SK-N-SH treated with all-trans-retinoic acid at 6 μM for 48 hours (cell line): Measurements from ENCODE around the gene ITPR2.

Source experiments
- ATAC-seq: fragments of 200-7000 bp; cut with Tn5 transposase; 3 replicates; pipeline ENCODE4 v1.9.1; 2020; ENCODE audit warnings: mild to moderate bottlenecking, moderate library complexity
- ARNTL ChIP-seq: fragments of 450-650 bp; formaldehyde crosslinking; IDR thresholded peaks from 2 replicates; pipeline ENCODE4 v1.5.0; 2020; ENCODE audit warnings: low read depth, mild to moderate bottlenecking, moderate library complexity, borderline replicate concordance
- BACH2 ChIP-seq: fragments of 250-450 bp; sonication (Bioruptor Pico); IDR thresholded peaks from 2 replicates; pipeline ENCODE4 v1.9.0; 2021; ENCODE audit warnings: mild to moderate bottlenecking, borderline replicate concordance
- CSDC2 ChIP-seq: fragments of 250-450 bp; sonication (Bioruptor Pico); IDR thresholded peaks from 2 replicates; pipeline ENCODE4 v1.5.0; 2020; ENCODE audit warnings: mild to moderate bottlenecking, moderate library complexity
- CSRNP3 ChIP-seq: fragments of 250-450 bp; sonication (Bioruptor Pico); IDR thresholded peaks from 2 replicates; pipeline ENCODE4 v1.5.1; 2021; ENCODE audit warnings: mild to moderate bottlenecking, moderate library complexity
- GLIS3 ChIP-seq: fragments of 250-450 bp; sonication (Bioruptor Pico); IDR thresholded peaks from 2 replicates; pipeline ENCODE4 v1.5.0; 2020; ENCODE audit warnings: mild to moderate bottlenecking, moderate library complexity
- ISL1 ChIP-seq: fragments of 250-450 bp; sonication (Bioruptor Pico); IDR thresholded peaks from 2 replicates; pipeline ENCODE4 v2.1.2; 2022; ENCODE audit warnings: mild to moderate bottlenecking, moderate library complexity
- OSR1 ChIP-seq: fragments of 250-450 bp; sonication (Bioruptor Pico); IDR thresholded peaks from 2 replicates; pipeline ENCODE4 v1.8.0; 2022; ENCODE audit warnings: moderate library complexity, mild to moderate bottlenecking, inconsistent platforms
- PATZ1 ChIP-seq: fragments of 250-450 bp; sonication (Bioruptor Pico); IDR thresholded peaks from 2 replicates; pipeline ENCODE4 v1.8.0; 2020; ENCODE audit warnings: mild to moderate bottlenecking, moderate library complexity, borderline replicate concordance
- POU6F1 ChIP-seq: fragments of 250-450 bp; sonication (Bioruptor Pico); IDR thresholded peaks from 2 replicates; pipeline ENCODE4 v1.8.0; 2021; ENCODE audit warnings: low read depth, mild to moderate bottlenecking, moderate library complexity, borderline replicate concordance
- RARB ChIP-seq: fragments of 250-450 bp; sonication (Bioruptor Pico); IDR thresholded peaks from 2 replicates; pipeline ENCODE4 v1.8.0; 2021; ENCODE audit warnings: mild to moderate bottlenecking, moderate library complexity
- SNAI2 ChIP-seq: fragments of 250-450 bp; sonication (Bioruptor Pico); IDR thresholded peaks from 2 replicates; pipeline ENCODE4 v1.5.0; 2020; ENCODE audit warnings: mild to moderate bottlenecking, moderate library complexity
- TOX ChIP-seq: fragments of 250-450 bp; sonication (Bioruptor Pico); IDR thresholded peaks from 2 replicates; pipeline ENCODE4 v1.8.0; 2021; ENCODE audit warnings: mild to moderate bottlenecking, moderate library complexity, borderline replicate concordance
- TSHZ2 ChIP-seq: fragments of 250-450 bp; sonication (Bioruptor Pico); IDR thresholded peaks from 2 replicates; pipeline ENCODE4 v1.5.0; 2020; ENCODE audit warnings: mild to moderate bottlenecking, moderate library complexity
- ZC3H10 ChIP-seq: fragments of 250-450 bp; sonication (Bioruptor Pico); IDR thresholded peaks from 2 replicates; pipeline ENCODE4 v1.5.1; 2021; ENCODE audit warnings: mild to moderate bottlenecking, moderate library complexity
- ZFP3 ChIP-seq: fragments of 250-450 bp; sonication (Bioruptor Pico); IDR thresholded peaks from 2 replicates; pipeline ENCODE4 v1.5.0; 2020; ENCODE audit warnings: mild to moderate bottlenecking, moderate library complexity
- ZFP30 ChIP-seq: fragments of 450-650 bp; formaldehyde crosslinking; IDR thresholded peaks from 2 replicates; pipeline ENCODE4 v1.5.0; 2022; ENCODE audit warnings: mild to moderate bottlenecking, moderate library complexity
- ZNF565 ChIP-seq: fragments of 450-650 bp; formaldehyde crosslinking; conservative IDR thresholded peaks from 2 replicates; pipeline ENCODE4 v1.5.0; 2020; ENCODE audit warnings: low read depth, mild to moderate bottlenecking, moderate library complexity
- ZNF70 ChIP-seq: fragments of 450-650 bp; formaldehyde crosslinking; IDR thresholded peaks from 2 replicates; pipeline ENCODE4 v1.5.0; 2020; ENCODE audit warnings: mild to moderate bottlenecking, moderate library complexity
- ZNF8 ChIP-seq: fragments of 450-650 bp; formaldehyde crosslinking; IDR thresholded peaks from 2 replicates; pipeline ENCODE4 v1.5.0; 2020; ENCODE audit warnings: mild to moderate bottlenecking, moderate library complexity

The ITPR2 gene

GRCh38 chr12:26396402-26396801 lies 436.6 kb downstream of the ITPR2 start (continued):
- no peak for TF ChIP-seq TSHZ2 (CRISPR knock-in tag)
- no peak for TF ChIP-seq SNAI2
- no peak for TF ChIP-seq ZFP30 (CRISPR knock-in tag)
- no peak for TF ChIP-seq OSR1 (CRISPR knock-in tag)

GRCh38 chr12:26389343-26389742 lies 443.7 kb downstream of the ITPR2 start:
- ATAC-seq = no peak
- no peak for TF ChIP-seq TOX (CRISPR knock-in tag)
- TF ChIP-seq OSR1 (CRISPR knock-in tag) = no peak
- no peak for TF ChIP-seq ZNF70 (CRISPR knock-in tag)
- TF ChIP-seq PATZ1 (CRISPR knock-in tag) = no peak
- no peak for TF ChIP-seq CSDC2 (CRISPR knock-in tag)
- no peak for TF ChIP-seq ZC3H10 (CRISPR knock-in tag)
- no peak for TF ChIP-seq ZNF565 (CRISPR knock-in tag)

- no peak for TF ChIP-seq ZNF565 (CRISPR knock-in tag)
- TF ChIP-seq GLIS3 (CRISPR knock-in tag) = no peak
- TF ChIP-seq ZNF8 (CRISPR knock-in tag) = no peak
- no peak for TF ChIP-seq ARNTL
- TF ChIP-seq ISL1 (CRISPR knock-in tag) = no peak
- TF ChIP-seq TSHZ2 (CRISPR knock-in tag) = no peak
- no peak for TF ChIP-seq OSR1 (CRISPR knock-in tag)
- no peak for TF ChIP-seq CSDC2 (CRISPR knock-in tag)
- no peak for TF ChIP-seq ZC3H10 (CRISPR knock-in tag)
- no peak for TF ChIP-seq RARB (CRISPR knock-in tag)
- TF ChIP-seq ZFP30 (CRISPR knock-in tag) = no peak
- TF ChIP-seq, all 23 proteins: peak for 0
- ATAC-seq = no peak
These were observed 448.5 kb downstream of the ITPR2 start for GRCh38 chr12:26384536-26384935.

GRCh38 chr12:26383041-26383440 lies 450.0 kb downstream of the ITPR2 start:
- ATAC-seq = no peak
- TF ChIP-seq CSRNP3 (CRISPR knock-in tag) (no peak), ZFP3 (CRISPR knock-in tag) (no peak), CSDC2 (CRISPR knock-in tag) (no peak), GLIS3 (CRISPR knock-in tag) (no peak), POU6F1 (CRISPR knock-in tag) (no peak), ZFP30 (CRISPR knock-in tag) (no peak), OSR1 (CRISPR knock-in tag) (no peak), ZNF70 (CRISPR knock-in tag) (no peak), BACH2 (CRISPR knock-in tag) (no peak)
